GM23338 (cell line): ENCODE measurements around the gene IGF2BP3. TPM values are rescaled to one million over a fixed set of nuclear protein-coding genes. Genes with fewer than 3 reads are reported as not detected.

Experiments
- ATAC-seq: fragments of 200-7000 bp; cut with Tn5 transposase; 3 replicates; pipeline ENCODE4 v1.9.1; 2020
- DNase-seq: peaks from one replicate; pipeline ENCODE4 v3.0.0-alpha.2; 2015; ENCODE audit warnings: low spot score
- H2AFZ ChIP-seq: fragments of 200-600 bp; sonication (generic); 2 replicates; pipeline ENCODE4 v1.8.0; 2016; ENCODE audit warnings: antibody characterized with exemption, mild to moderate bottlenecking, moderate library complexity
- H3F3A ChIP-seq: fragments of 200-600 bp; sonication (generic); replicated peaks from 2 replicates; pipeline ENCODE4 v1.8.0; 2017; ENCODE audit warnings: antibody characterized with exemption, mixed run types, low read depth
- H3K27ac ChIP-seq: fragments of 200-600 bp; sonication (generic); 2 replicates; pipeline ENCODE4 v1.6.1; 2016; ENCODE audit warnings: low read depth
- H3K27me3 ChIP-seq: fragments of 200-600 bp; sonication (generic); 2 replicates; pipeline ENCODE4 v1.8.0; 2016; ENCODE audit warnings: mild to moderate bottlenecking, mixed run types, moderate library complexity; ENCODE audit not compliant: insufficient read depth
- H3K36me3 ChIP-seq: fragments of 200-600 bp; sonication (generic); 2 replicates; pipeline ENCODE4 v1.8.0; 2016; ENCODE audit warnings: mild to moderate bottlenecking; ENCODE audit not compliant: insufficient read depth
- H3K4me1 ChIP-seq: fragments of 200-600 bp; sonication (generic); 2 replicates; pipeline ENCODE4 v1.8.0; 2016; ENCODE audit warnings: mild to moderate bottlenecking, moderate library complexity; ENCODE audit not compliant: insufficient read depth
- H3K4me2 ChIP-seq: fragments of 200-600 bp; sonication (generic); 2 replicates; pipeline ENCODE4 v1.7.1; 2017; ENCODE audit warnings: mixed run types
- H3K4me3 ChIP-seq: fragments of 200-600 bp; sonication (generic); 2 replicates; pipeline ENCODE4 v1.6.1; 2016; ENCODE audit warnings: mixed run types
- H3K79me2 ChIP-seq: fragments of 200-600 bp; sonication (generic); replicated peaks from 2 replicates; pipeline ENCODE4 v1.8.0; 2017; ENCODE audit warnings: mild to moderate bottlenecking; ENCODE audit not compliant: insufficient read depth
- H3K9me2 ChIP-seq: fragments of 200-600 bp; sonication (generic); 2 replicates; pipeline ENCODE4 v1.8.0; 2017; ENCODE audit not compliant: insufficient read depth
- H4K20me1 ChIP-seq: fragments of 200-600 bp; sonication (generic); replicated peaks from 2 replicates; pipeline ENCODE4 v1.8.0; 2017; ENCODE audit warnings: mild to moderate bottlenecking; ENCODE audit not compliant: insufficient read depth
- H3K27ac Mint-ChIP-seq: 2 replicates; pipeline ENCODE4 v1.8.0; 2020; ENCODE audit warnings: inconsistent platforms, mild to moderate bottlenecking, moderate library complexity, mixed read lengths
- H3K27me3 Mint-ChIP-seq: 3 replicates; pipeline ENCODE4 v1.8.0; 2022; ENCODE audit warnings: low read depth, mild to moderate bottlenecking, moderate library complexity, mixed read lengths, inconsistent platforms; ENCODE audit not compliant: insufficient read depth, poor library complexity
- H3K36me3 Mint-ChIP-seq: 3 replicates; pipeline ENCODE4 v1.8.0; 2021; ENCODE audit warnings: low read depth, mild to moderate bottlenecking, inconsistent platforms, moderate library complexity, mixed read lengths
- H3K4me1 Mint-ChIP-seq: 3 replicates; pipeline ENCODE4 v1.8.0; 2020; ENCODE audit warnings: mild to moderate bottlenecking, inconsistent platforms, mixed read lengths
- H3K4me3 Mint-ChIP-seq: 3 replicates; pipeline ENCODE4 v1.8.0; 2021; ENCODE audit warnings: moderate library complexity, mild to moderate bottlenecking, inconsistent platforms, mixed read lengths
- H3K9me3 Mint-ChIP-seq: 3 replicates; pipeline ENCODE4 v1.8.0; 2020; ENCODE audit warnings: moderate library complexity, mild to moderate bottlenecking, inconsistent platforms, mixed read lengths
- CREB1 ChIP-seq: fragments of 250-450 bp; sonication (Bioruptor Pico); IDR thresholded peaks from 2 replicates; pipeline ENCODE4 v1.5.0; 2020; ENCODE audit warnings: low read depth, mild to moderate bottlenecking, moderate library complexity
- EZH2 ChIP-seq: fragments of 200-600 bp; sonication (generic); IDR thresholded peaks from one replicate; pipeline ENCODE4 v1.8.0; 2017; ENCODE audit warnings: antibody characterized with exemption, mild to moderate bottlenecking, low read depth; ENCODE audit not compliant: unreplicated experiment
- EZH2phosphoT487 ChIP-seq: fragments of 200-600 bp; sonication (generic); IDR thresholded peaks from one replicate; pipeline ENCODE4 v1.8.1; 2018; ENCODE audit warnings: antibody characterized with exemption; ENCODE audit not compliant: unreplicated experiment
- JUNB ChIP-seq: IDR thresholded peaks from one replicate; pipeline ENCODE4 v1.6.1; 2016; ENCODE audit warnings: antibody characterized with exemption; ENCODE audit not compliant: unreplicated experiment
- NANOG ChIP-seq: IDR thresholded peaks from 2 replicates; pipeline ENCODE4 v1.6.1; 2016; ENCODE audit warnings: antibody characterized with exemption, borderline replicate concordance
- POLR2AphosphoS5 ChIP-seq: IDR thresholded peaks from 2 replicates; pipeline ENCODE4 v1.6.1; 2016; ENCODE audit warnings: antibody characterized with exemption, low read depth
- STAT1 ChIP-seq: IDR thresholded peaks from one replicate; pipeline ENCODE4 v1.6.1; 2016; ENCODE audit warnings: antibody characterized with exemption; ENCODE audit not compliant: unreplicated experiment
- ZNF114 ChIP-seq: fragments of 250-450 bp; sonication (Bioruptor Pico); IDR thresholded peaks from 2 replicates; pipeline ENCODE4 v1.5.0; 2020; ENCODE audit warnings: mild to moderate bottlenecking, moderate library complexity
- ZNF331 ChIP-seq: fragments of 250-450 bp; sonication (Bioruptor Pico); IDR thresholded peaks from 2 replicates; pipeline ENCODE4 v1.5.0; 2020; ENCODE audit warnings: low read depth, mild to moderate bottlenecking, moderate library complexity
- polyA plus RNA-seq: library from polyadenylated mRNA; unstranded; fragments of >200 nt; fragmentation: Nextera tagmentation; extraction: Ambion mirVana; gene quantifications from 2 replicates; pipeline ENCODE4 v1.2.1, GENCODE V29; 2016
- total RNA-seq: library from RNA; depleted of rRNA; stranded (reverse); fragments of >200 nt; shearing (Covaris generic); gene quantifications from 2 replicates; pipeline ENCODE4 v1.2.3, GENCODE V29; 2014
- TF ChIP-seq, protein P1 (sequence below), 2 experiments: fragments of 200-600 bp in 1 of 2; sonication (generic) in 1 of 2; conservative IDR thresholded peaks; 2 replicates each; pipeline versions ENCODE4 v1.5.1 to v1.6.1; 2016 to 2017; ENCODE audit warnings: antibody characterized with exemption in 2 of 2, low read depth in 2 of 2, mild to moderate bottlenecking in 2 of 2, moderate library complexity in 1 of 2
- TF ChIP-seq, protein P2 (sequence below): IDR thresholded peaks from 2 replicates; pipeline ENCODE4 v1.6.1; 2016; ENCODE audit warnings: antibody characterized with exemption
- TF ChIP-seq, protein P3 (sequence below): fragments of 250-450 bp; sonication (Bioruptor Pico); IDR thresholded peaks from 2 replicates; pipeline ENCODE4 v1.5.0; 2020; ENCODE audit warnings: mild to moderate bottlenecking, moderate library complexity
- TF ChIP-seq, protein P4 (sequence below): IDR thresholded peaks from one replicate; pipeline ENCODE4 v1.6.1; 2018; ENCODE audit warnings: antibody characterized with exemption; ENCODE audit not compliant: unreplicated experiment

IGF2BP3 gene
- total and polyA plus RNA-seq, 2 experiments from 2014 or later, result 52.0 to 183 TPM

DNA sequence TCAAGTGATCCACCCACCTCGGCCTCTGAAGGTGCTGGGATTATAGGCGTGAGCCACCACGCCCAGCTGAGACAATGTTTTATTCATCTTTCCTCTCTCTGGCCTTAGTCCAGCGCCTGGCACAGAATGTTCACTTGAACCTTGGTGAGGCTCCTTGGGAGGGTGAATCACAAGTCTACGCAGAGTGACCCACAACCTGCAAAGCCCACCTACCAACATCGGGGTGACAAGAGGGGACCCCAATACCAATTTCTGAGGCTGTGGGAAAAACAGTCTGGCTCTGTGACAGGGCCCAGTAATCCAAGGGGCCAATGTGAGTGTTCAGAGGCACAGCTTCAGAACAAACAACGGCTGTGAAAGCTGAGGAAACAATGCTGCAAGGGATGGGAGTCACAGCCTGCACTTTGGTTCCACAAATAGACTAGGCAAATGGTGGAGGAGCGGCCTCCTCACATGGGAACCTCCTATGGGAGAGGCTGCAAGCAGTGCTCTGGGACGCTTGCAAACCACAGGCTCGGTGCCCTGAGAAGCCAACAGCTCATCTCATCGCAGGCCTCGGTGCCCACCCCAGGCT is 176.7 kb downstream of the IGF2BP3 start:
- no peak overlapping the region for H3K27ac ChIP-seq
- DNase-seq (no peak), ATAC-seq (no peak)
- Mint-ChIP-seq H3K9me3 (no peaks in the 10 kb centered on the region), H3K36me3 (no peaks in the 10 kb centered on the region), H3K4me3 (no peak overlapping the region), H3K4me1 (peaks cover 15% of the 10 kb centered on the region; the same call in 2 of the 3 replicates), H3K27me3 (peaks cover 4% of the 10 kb centered on the region), H3K27ac (no peak overlapping the region)
- 0 out of 2 replicates have a peak overlapping the region, but pooled peaks have one; percentile 18 for H2AFZ ChIP-seq
- no peak for TF ChIP-seq EZH2
- TF ChIP-seq POLR2AphosphoS5, result no peak
- TF ChIP-seq, protein P1, sequence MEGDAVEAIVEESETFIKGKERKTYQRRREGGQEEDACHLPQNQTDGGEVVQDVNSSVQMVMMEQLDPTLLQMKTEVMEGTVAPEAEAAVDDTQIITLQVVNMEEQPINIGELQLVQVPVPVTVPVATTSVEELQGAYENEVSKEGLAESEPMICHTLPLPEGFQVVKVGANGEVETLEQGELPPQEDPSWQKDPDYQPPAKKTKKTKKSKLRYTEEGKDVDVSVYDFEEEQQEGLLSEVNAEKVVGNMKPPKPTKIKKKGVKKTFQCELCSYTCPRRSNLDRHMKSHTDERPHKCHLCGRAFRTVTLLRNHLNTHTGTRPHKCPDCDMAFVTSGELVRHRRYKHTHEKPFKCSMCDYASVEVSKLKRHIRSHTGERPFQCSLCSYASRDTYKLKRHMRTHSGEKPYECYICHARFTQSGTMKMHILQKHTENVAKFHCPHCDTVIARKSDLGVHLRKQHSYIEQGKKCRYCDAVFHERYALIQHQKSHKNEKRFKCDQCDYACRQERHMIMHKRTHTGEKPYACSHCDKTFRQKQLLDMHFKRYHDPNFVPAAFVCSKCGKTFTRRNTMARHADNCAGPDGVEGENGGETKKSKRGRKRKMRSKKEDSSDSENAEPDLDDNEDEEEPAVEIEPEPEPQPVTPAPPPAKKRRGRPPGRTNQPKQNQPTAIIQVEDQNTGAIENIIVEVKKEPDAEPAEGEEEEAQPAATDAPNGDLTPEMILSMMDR (conservative IDR thresholded peaks at IDR 0.05; ENCODE audit: low read depth in 2 of 2), result no peak
- no peak for TF ChIP-seq CREB1
- TF ChIP-seq ZNF114 (CRISPR knock-in tag), result no peak
- TF ChIP-seq, protein P2, sequence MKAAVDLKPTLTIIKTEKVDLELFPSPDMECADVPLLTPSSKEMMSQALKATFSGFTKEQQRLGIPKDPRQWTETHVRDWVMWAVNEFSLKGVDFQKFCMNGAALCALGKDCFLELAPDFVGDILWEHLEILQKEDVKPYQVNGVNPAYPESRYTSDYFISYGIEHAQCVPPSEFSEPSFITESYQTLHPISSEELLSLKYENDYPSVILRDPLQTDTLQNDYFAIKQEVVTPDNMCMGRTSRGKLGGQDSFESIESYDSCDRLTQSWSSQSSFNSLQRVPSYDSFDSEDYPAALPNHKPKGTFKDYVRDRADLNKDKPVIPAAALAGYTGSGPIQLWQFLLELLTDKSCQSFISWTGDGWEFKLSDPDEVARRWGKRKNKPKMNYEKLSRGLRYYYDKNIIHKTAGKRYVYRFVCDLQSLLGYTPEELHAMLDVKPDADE, result no peak
- TF ChIP-seq NANOG, result no peak
- TF ChIP-seq, protein P3, sequence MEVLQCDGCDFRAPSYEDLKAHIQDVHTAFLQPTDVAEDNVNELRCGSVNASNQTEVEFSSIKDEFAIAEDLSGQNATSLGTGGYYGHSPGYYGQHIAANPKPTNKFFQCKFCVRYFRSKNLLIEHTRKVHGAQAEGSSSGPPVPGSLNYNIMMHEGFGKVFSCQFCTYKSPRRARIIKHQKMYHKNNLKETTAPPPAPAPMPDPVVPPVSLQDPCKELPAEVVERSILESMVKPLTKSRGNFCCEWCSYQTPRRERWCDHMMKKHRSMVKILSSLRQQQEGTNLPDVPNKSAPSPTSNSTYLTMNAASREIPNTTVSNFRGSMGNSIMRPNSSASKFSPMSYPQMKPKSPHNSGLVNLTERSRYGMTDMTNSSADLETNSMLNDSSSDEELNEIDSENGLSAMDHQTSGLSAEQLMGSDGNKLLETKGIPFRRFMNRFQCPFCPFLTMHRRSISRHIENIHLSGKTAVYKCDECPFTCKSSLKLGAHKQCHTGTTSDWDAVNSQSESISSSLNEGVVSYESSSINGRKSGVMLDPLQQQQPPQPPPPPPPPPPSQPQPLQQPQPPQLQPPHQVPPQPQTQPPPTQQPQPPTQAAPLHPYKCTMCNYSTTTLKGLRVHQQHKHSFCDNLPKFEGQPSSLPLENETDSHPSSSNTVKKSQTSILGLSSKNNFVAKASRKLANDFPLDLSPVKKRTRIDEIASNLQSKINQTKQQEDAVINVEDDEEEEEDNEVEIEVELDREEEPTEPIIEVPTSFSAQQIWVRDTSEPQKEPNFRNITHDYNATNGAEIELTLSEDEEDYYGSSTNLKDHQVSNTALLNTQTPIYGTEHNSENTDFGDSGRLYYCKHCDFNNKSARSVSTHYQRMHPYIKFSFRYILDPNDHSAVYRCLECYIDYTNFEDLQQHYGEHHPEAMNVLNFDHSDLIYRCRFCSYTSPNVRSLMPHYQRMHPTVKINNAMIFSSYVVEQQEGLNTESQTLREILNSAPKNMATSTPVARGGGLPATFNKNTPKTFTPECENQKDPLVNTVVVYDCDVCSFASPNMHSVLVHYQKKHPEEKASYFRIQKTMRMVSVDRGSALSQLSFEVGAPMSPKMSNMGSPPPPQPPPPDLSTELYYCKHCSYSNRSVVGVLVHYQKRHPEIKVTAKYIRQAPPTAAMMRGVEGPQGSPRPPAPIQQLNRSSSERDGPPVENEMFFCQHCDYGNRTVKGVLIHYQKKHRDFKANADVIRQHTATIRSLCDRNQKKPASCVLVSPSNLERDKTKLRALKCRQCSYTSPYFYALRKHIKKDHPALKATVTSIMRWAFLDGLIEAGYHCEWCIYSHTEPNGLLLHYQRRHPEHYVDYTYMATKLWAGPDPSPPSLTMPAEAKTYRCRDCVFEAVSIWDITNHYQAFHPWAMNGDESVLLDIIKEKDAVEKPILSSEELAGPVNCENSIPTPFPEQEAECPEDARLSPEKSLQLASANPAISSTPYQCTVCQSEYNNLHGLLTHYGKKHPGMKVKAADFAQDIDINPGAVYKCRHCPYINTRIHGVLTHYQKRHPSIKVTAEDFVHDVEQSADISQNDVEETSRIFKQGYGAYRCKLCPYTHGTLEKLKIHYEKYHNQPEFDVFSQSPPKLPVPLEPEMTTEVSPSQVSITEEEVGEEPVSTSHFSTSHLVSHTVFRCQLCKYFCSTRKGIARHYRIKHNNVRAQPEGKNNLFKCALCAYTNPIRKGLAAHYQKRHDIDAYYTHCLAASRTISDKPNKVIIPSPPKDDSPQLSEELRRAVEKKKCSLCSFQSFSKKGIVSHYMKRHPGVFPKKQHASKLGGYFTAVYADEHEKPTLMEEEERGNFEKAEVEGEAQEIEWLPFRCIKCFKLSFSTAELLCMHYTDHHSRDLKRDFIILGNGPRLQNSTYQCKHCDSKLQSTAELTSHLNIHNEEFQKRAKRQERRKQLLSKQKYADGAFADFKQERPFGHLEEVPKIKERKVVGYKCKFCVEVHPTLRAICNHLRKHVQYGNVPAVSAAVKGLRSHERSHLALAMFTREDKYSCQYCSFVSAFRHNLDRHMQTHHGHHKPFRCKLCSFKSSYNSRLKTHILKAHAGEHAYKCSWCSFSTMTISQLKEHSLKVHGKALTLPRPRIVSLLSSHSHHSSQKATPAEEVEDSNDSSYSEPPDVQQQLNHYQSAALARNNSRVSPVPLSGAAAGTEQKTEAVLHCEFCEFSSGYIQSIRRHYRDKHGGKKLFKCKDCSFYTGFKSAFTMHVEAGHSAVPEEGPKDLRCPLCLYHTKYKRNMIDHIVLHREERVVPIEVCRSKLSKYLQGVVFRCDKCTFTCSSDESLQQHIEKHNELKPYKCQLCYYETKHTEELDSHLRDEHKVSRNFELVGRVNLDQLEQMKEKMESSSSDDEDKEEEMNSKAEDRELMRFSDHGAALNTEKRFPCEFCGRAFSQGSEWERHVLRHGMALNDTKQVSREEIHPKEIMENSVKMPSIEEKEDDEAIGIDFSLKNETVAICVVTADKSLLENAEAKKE, result no peak
- no peak for TF ChIP-seq EZH2phosphoT487
- TF ChIP-seq STAT1, result no peak
- TF ChIP-seq ZNF331 (CRISPR knock-in tag), result no peak
- TF ChIP-seq, protein P4, sequence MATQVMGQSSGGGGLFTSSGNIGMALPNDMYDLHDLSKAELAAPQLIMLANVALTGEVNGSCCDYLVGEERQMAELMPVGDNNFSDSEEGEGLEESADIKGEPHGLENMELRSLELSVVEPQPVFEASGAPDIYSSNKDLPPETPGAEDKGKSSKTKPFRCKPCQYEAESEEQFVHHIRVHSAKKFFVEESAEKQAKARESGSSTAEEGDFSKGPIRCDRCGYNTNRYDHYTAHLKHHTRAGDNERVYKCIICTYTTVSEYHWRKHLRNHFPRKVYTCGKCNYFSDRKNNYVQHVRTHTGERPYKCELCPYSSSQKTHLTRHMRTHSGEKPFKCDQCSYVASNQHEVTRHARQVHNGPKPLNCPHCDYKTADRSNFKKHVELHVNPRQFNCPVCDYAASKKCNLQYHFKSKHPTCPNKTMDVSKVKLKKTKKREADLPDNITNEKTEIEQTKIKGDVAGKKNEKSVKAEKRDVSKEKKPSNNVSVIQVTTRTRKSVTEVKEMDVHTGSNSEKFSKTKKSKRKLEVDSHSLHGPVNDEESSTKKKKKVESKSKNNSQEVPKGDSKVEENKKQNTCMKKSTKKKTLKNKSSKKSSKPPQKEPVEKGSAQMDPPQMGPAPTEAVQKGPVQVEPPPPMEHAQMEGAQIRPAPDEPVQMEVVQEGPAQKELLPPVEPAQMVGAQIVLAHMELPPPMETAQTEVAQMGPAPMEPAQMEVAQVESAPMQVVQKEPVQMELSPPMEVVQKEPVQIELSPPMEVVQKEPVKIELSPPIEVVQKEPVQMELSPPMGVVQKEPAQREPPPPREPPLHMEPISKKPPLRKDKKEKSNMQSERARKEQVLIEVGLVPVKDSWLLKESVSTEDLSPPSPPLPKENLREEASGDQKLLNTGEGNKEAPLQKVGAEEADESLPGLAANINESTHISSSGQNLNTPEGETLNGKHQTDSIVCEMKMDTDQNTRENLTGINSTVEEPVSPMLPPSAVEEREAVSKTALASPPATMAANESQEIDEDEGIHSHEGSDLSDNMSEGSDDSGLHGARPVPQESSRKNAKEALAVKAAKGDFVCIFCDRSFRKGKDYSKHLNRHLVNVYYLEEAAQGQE, result no peak
- TF ChIP-seq JUNB, result no peak
- H3K4me3 ChIP-seq, result no peak overlapping the region
- H3K4me2 ChIP-seq, result no peak overlapping the region
- H3K9me2 ChIP-seq, result no peaks in the 10 kb centered on the region
- H3K36me3 ChIP-seq, result no peaks in the 10 kb centered on the region
- no peaks in the 10 kb centered on the region for H3K27me3 ChIP-seq
- peaks cover 11% of the 10 kb centered on the region; the same call in 1 of the 2 replicates for H3K4me1 ChIP-seq
- no peaks in the 10 kb centered on the region for H3F3A ChIP-seq
- H4K20me1 ChIP-seq, result no peaks in the 10 kb centered on the region
- H3K79me2 ChIP-seq, result no peaks in the 10 kb centered on the region
